Neural progenitor cell (in vitro differentiated cells): ENCODE measurements around the gene POR.

Experiments used
- CTCF ChIP-seq: fragments of 200-600 bp; sonication (generic); IDR thresholded peaks from 2 replicates; pipeline ENCODE4 v1.5.1; 2017; ENCODE audit warnings: antibody characterized with exemption, mild to moderate bottlenecking
- EZH2 ChIP-seq: fragments of 200-600 bp; sonication (generic); IDR thresholded peaks from 2 replicates; pipeline ENCODE4 v1.6.1; 2017; ENCODE audit warnings: antibody characterized with exemption, mild to moderate bottlenecking, moderate library complexity
- EZH2phosphoT487 ChIP-seq: fragments of 200-600 bp; sonication (generic); IDR thresholded peaks from 2 replicates; pipeline ENCODE4 v1.6.1; 2017; ENCODE audit warnings: antibody characterized with exemption

- TF ChIP-seq CTCF (no peak), EZH2 (no peak), EZH2phosphoT487 (no peak)
Observed at GRCh38 chr7:75945297-75946168, 30.6 kb downstream of the POR start.
